GM21786 (cell line): ENCODE data around the gene FGF2.

Source experiments
- ATAC-seq: cut with Tn5 transposase; IDR thresholded peaks from one replicate; pipeline ENCODE4 v1.9.1; 2021; ENCODE audit not compliant: unreplicated experiment

Gene FGF2

GRCh38 chr4:122889726-122890125, 63.1 kb downstream of the FGF2 start:
- no peak for ATAC-seq

DNA sequence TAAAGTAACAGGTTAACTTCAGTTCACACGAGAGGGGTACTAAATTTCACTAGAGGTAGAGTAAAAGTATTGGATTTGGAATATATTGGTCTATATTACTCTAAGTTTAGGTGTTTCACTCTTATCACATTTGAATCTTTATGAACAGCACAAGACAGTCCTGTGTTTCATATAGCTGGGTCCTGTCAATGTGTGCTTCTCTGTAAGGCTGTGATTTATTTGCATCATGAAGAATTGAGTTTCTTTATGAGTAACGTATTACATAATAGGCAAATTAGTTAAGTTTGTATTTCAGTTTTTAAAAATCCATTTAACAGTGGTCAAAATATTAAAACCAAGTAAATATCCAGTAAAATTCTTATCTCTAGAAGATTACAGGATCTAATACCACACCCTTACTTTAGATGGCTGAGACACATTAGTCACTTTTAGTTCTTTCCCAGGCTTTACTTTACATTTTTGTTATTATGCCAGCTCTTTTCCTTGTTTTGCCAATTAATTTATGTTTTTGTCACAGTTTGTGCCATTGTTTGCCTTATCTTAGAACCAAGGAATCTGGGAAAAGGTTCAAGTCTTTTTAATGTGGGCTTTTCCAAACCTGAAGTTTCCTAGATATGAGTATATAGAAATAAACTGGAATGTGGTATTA, 63.6 kb downstream of the FGF2 start:
- peak; percentile 47 for ATAC-seq

DNA sequence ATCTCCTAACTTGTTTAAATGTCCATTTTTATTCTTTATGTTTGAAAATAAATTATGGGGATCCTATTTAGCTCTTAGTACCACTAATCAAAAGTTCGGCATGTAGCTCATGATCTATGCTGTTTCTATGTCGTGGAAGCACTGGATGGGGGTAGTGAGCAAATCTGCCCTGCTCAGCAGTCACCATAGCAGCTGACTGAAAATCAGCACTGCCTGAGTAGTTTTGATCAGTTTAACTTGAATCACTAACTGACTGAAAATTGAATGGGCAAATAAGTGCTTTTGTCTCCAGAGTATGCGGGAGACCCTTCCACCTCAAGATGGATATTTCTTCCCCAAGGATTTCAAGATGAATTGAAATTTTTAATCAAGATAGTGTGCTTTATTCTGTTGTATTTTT, 68.2 kb downstream of the FGF2 start:
- no peak for ATAC-seq

- no peak for ATAC-seq
Observed at GRCh38 chr4:122895336-122895995, 68.8 kb downstream of the FGF2 start.

GRCh38 chr4:122896270-122896669, 69.6 kb downstream of the FGF2 start:
- no peak for ATAC-seq

- ATAC-seq, result no peak
Observed at GRCh38 chr4:122898370-122899150, 71.9 kb downstream of the FGF2 start.

DNA sequence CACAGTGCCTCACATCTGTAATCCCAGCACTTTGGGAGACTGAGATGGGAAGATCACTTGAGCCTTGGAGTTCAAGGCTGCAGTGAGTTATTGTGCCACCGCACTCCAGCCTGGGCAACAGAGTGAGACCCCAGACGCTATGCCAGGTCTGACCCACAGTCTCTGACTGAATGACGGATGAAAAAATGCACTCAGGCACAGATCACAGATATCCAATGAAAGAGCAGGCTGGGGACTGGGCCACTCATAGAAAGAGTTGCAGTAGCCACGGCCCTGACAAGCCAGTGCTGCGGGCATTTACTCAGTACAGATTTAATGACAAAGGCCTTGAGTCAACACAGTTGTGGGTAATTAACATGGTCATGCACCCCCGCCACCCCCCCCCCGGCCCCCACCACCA, 73.1 kb downstream of the FGF2 start:
- no peak for ATAC-seq

GRCh38 chr4:122900314-122900713, 73.7 kb downstream of the FGF2 start:
- ATAC-seq, result no peak

DNA sequence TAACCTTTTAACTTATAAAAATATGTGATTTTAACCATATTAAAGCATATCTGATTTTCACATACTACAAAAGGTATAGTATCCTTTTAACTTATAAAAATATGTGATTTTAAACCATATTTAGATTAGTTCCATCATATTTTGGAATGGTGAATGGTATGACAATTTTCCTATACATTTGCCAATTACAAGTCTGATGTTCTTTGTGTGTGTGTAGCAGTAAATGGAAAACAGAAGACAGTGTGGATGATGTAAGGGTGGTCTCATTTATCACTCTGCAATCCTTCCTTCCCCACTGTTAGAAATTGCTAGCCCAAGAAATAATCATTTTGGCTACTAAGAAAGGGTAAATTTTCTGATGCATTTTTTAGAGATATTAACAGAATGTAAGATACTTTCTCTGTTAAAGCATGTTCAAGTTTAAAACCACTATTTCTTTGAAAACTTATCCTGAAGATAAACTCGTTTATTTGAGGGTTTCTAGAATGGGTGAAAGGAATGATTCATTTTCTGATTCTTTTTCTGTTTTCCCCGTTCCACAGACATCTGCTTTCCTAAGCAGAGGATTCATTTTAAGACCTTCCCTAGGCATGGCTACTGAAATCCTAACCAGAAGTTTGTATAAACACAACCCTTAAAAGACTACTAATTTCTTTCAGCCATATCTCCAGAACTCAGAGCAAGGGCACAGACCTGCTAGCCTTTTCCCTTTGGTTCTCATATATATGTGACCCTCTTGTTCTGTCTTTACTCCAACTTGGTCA, 74.8 kb downstream of the FGF2 start:
- no peak for ATAC-seq

DNA sequence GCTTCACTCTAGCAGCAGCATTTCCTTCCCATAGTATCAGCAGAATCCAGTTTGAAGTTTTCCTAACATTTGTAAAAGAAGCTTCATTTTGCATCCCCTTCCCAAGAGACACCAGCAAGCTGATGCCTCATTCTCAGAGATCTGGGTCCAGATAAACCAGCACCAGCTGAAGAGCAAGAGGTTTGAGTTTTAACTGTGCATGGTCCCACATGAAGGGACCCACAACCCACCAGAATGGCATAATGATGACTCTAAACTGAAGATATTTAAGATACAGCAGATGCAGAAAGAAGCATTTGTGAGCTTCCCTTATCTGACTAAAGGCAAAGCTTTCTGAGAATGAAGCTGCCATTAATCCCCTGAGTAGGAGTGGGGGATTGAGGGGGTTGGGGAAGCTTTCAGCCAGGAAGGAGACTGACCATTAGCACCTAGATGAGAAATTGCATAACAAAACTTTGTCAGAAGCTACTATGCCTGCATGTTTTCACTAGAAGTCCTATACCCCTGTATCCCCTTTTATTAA, 77.2 kb downstream of the FGF2 start:
- no peak for ATAC-seq

- no peak for ATAC-seq
Observed at GRCh38 chr4:122906859-122907305, 80.3 kb downstream of the FGF2 start.

DNA sequence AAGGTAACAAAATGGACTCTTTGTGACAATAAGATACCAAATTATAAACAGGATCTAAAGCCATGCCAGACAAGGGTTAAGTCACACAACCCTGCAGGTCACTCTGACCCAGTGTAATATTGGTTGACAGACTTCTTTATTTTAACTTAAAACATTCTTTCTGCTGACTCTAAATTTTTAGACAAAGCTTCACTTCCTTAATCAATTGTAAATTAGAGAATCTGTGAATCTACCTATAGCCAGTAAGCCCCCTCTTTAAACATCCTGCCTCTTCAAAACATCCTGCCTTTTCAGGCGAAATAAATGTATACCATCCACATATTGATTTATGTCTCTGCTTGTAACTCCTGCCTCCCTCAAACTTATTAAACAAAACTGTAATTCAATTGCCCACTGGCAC, 81.6 kb downstream of the FGF2 start:
- no peak for ATAC-seq

DNA sequence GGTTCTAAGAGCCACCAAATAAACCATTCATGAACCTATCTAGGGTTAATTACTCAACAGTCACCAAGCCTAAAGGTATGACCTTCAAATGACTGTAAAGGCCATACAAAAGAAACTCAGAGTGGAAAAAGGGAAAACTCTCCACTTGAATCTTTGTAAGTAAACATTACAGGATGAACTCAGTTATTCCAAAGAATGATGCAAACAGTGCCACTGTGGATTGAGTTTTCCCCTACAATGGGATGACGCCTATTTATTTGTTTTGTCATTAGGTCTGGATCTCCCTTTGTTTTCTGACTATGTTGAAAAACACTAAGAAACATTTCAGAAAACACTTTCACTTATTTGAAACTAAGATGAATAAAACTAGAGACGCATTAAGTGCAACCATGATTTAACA, 83.1 kb downstream of the FGF2 start:
- ATAC-seq, result no peak

- ATAC-seq, result no peak
Observed at GRCh38 chr4:122911588-122911987, 85.0 kb downstream of the FGF2 start.

DNA sequence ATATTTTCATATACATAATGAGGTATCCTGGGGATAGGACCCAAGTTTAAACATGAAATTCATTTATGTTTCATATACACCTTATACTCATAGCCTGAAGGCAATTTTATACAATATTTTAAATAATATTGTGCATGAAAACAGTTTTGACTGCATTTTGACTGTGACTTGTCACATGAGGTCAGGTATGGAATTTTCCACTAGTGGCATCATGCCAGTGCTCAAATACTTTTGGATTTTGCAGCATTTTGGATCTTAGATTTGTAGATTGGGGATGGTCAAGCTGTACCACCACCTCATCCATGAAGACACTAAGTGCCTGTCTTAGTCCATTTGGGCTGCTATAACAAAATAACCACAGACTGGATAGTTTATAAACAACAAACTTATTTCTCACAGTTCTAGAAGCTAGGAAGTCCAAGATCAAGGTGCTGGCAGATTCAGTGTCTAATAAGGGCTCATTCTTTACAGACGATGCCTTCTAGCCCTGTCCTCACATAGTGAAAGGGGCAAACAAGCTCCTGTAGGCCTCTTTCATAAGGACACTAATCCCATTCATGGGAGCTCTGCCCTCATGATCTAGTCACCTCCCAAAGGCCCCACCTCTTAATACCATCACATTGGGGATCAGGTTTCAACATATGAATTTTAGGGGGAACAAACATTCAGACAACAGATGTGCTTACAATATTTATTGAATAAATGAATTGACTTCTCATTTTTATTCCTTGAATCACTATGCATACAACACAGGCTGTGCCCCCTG, 86.4 kb downstream of the FGF2 start:
- ATAC-seq, result no peak

- peak; percentile 97 for ATAC-seq
Observed at GRCh38 chr4:122914292-122914904, 87.8 kb downstream of the FGF2 start.

DNA sequence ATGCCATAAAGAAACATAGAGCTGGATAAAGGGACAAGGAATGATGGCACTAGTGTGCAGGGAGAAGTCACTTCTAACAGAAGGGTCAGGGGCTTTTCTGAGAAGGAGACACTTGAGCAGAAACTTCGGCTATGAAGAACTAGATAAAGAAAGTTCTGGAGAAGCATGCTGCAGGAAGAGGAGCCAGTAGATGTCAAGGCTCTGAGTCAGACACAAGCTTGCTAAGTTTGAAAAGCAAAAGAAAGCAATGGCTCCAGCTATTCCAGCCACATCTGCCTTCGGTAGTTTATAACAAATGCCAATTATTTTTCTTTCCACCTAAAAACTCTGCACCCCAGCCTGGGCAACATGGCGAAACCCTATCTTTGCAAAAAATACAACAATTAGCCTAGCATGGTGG, 88.3 kb downstream of the FGF2 start:
- no peak for ATAC-seq

- no peak for ATAC-seq
Observed at GRCh38 chr4:122917731-122918130, 91.1 kb downstream of the FGF2 start.

- ATAC-seq, result no peak
Observed at GRCh38 chr4:122920473-122920872, 93.8 kb downstream of the FGF2 start.

DNA sequence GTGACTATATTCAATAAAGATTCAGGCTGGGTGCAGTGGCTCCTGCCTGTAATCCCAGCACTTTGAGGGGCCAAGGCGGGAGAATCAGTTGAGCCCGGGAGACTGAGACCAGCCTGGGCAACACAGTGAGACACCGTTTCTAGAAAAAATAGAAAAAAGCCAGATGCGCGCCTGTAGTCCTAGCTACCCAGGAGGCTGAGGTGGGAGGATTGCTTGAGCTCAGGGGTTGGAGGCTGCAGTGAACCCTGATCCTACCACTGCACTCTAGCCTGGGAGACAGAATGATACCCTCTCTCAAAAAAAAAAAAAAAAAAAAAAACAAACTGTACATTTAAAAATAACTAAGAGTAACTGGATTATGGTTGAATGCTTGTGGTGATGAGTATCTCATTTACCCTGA, 94.7 kb downstream of the FGF2 start:
- ATAC-seq, result no peak
